Peyer's patch (tissue), 4 donors: Measurements from ENCODE around the gene GLUD1.
"Not testable (repeated sequence)": the region's sequence is repeated elsewhere in the genome, so short reads cannot be mapped to it uniquely, and the experiment has no call there.

Source experiments
- POLR2A ChIP-seq, 2 donors: fragments of 450-650 bp; IDR thresholded peaks; one replicate each; pipeline ENCODE4 v1.5.1; 2017; ENCODE audit warnings: antibody characterized with exemption in 2 of 2, mild to moderate bottlenecking in 2 of 2, moderate library complexity in 2 of 2
- TF ChIP-seq, protein P1 (sequence below), 6 experiments: fragments of 450-650 bp in 4 of 6; fragments of 200-600 bp in 2 of 6; sonication (generic) in 1 of 6; IDR thresholded peaks; one replicate each; pipeline ENCODE4 v1.5.1; 2017 to 2019; ENCODE audit warnings: antibody characterized with exemption in 6 of 6, mild to moderate bottlenecking in 3 of 6, moderate library complexity in 1 of 6

DNA sequence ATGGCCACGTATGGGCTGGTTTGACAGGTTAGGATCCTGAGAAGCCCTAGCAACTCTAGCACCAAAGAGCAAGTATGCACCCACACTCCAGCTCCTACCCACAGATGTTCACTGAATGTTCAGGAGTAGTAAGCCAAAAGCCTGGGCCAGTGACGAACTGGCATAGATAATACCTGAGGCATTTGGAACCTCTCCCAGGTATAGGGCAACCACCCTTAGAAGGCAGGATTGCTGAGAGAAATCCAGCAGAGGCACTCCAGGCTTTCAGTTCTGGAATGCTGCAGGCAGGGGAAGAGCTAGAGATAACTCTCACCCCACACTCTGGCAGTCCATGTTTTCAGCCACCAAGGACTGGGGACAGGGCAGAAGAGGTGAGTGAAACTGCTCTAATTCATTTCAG is 39.8 kb upstream of the GLUD1 start:
- TF ChIP-seq, protein P1, sequence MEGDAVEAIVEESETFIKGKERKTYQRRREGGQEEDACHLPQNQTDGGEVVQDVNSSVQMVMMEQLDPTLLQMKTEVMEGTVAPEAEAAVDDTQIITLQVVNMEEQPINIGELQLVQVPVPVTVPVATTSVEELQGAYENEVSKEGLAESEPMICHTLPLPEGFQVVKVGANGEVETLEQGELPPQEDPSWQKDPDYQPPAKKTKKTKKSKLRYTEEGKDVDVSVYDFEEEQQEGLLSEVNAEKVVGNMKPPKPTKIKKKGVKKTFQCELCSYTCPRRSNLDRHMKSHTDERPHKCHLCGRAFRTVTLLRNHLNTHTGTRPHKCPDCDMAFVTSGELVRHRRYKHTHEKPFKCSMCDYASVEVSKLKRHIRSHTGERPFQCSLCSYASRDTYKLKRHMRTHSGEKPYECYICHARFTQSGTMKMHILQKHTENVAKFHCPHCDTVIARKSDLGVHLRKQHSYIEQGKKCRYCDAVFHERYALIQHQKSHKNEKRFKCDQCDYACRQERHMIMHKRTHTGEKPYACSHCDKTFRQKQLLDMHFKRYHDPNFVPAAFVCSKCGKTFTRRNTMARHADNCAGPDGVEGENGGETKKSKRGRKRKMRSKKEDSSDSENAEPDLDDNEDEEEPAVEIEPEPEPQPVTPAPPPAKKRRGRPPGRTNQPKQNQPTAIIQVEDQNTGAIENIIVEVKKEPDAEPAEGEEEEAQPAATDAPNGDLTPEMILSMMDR (IDR thresholded peaks at IDR 0.05): not testable (repeated sequence)
- not testable (repeated sequence) for TF ChIP-seq POLR2A (IDR thresholded peaks at IDR 0.05)
